IMR-90 (cell line): ENCODE results near the gene CLDN11. TPM values are rescaled to one million over a fixed set of nuclear protein-coding genes. Genes with fewer than 3 reads are reported as not detected.

Experiments
- ATAC-seq: fragments of 200-7000 bp; cut with Tn5 transposase; 2 replicates; pipeline ENCODE4 v1.9.1; 2020; ENCODE audit warnings: low read depth, mild to moderate bottlenecking, moderate library complexity
- BruUV-seq: library from RNA; stranded (reverse); fragments of 400-500 nt; replicated peaks from 2 replicates; lab custom pipeline; 2021; lab: Mats Ljungman, UMichigan
- CTCF ChIA-PET: fragments of 300-600 bp; formaldehyde crosslinking; extraction: SDS; loops from one replicate; lab custom pipeline; 2021; ENCODE audit warnings: antibody characterized with exemption; lab: Yijun Ruan, JAX
- POLR2A ChIA-PET: fragments of 300-600 bp; sonication (Branson Sonifier 250); formaldehyde crosslinking; loops from one replicate; lab custom pipeline; 2022; ENCODE audit warnings: antibody characterized with exemption; ENCODE audit not compliant: unreplicated experiment; lab: Charles Lee
- DNase-seq: peaks from one replicate; pipeline ENCODE4 v3.0.0; 2013
- H2AFZ ChIP-seq: replicated peaks from 2 replicates; pipeline ENCODE3; 2013; ENCODE audit warnings: low read length, mild to moderate bottlenecking; ENCODE audit not compliant: poor library complexity
- H2AK5ac ChIP-seq: 2 replicates; pipeline ENCODE4 v1.6.1; 2013; ENCODE audit warnings: low read depth, low read length, inconsistent platforms
- H2AK9ac ChIP-seq: replicated peaks from 2 replicates; pipeline ENCODE3; 2013; ENCODE audit warnings: mild to moderate bottlenecking, low read depth, low read length, moderate library complexity; ENCODE audit not compliant: poor library complexity
- H2BK120ac ChIP-seq: 2 replicates; pipeline ENCODE4 v1.6.1; 2013; ENCODE audit warnings: low read depth, low read length, inconsistent platforms
- H2BK15ac ChIP-seq: 3 replicates; pipeline ENCODE4 v1.6.1; 2013; ENCODE audit warnings: low read depth, low read length, inconsistent platforms
- H2BK20ac ChIP-seq: 2 replicates; pipeline ENCODE4 v1.6.1; 2013; ENCODE audit warnings: low read depth, mild to moderate bottlenecking, inconsistent platforms, low read length, moderate library complexity
- H2BK5ac ChIP-seq: 2 replicates; pipeline ENCODE4 v1.6.1; 2013; ENCODE audit warnings: mild to moderate bottlenecking, low read depth, low read length, inconsistent platforms; ENCODE audit not compliant: poor library complexity, severe bottlenecking
- H3K14ac ChIP-seq: replicated peaks from 2 replicates; pipeline ENCODE4 v1.6.1; 2013; ENCODE audit warnings: low read depth, low read length, inconsistent platforms
- H3K18ac ChIP-seq: 2 replicates; pipeline ENCODE4 v1.6.1; 2013; ENCODE audit warnings: low read depth, low read length, control low read depth
- H3K23ac ChIP-seq: 2 replicates; pipeline ENCODE4 v1.6.1; 2013; ENCODE audit warnings: low read depth, low read length, inconsistent platforms
- H3K27ac ChIP-seq: 2 replicates; pipeline ENCODE4 v1.5.1; 2013; ENCODE audit warnings: mild to moderate bottlenecking, control low read depth, low read length; ENCODE audit not compliant: insufficient read depth
- H3K27me3 ChIP-seq: 2 replicates; pipeline ENCODE4 v1.6.1; 2013; ENCODE audit warnings: low read length; ENCODE audit not compliant: control insufficient read depth, insufficient read depth
- H3K36me3 ChIP-seq: 2 replicates; pipeline ENCODE4 v1.6.1; 2013; ENCODE audit warnings: low read length, mixed read lengths; ENCODE audit not compliant: control insufficient read depth, insufficient read depth
- H3K4ac ChIP-seq: 2 replicates; pipeline ENCODE4 v1.6.1; 2013; ENCODE audit warnings: low read depth, low read length, inconsistent platforms
- H3K4me1 ChIP-seq: 2 replicates; pipeline ENCODE4 v1.6.1; 2013; ENCODE audit warnings: low read length, mixed read lengths; ENCODE audit not compliant: control insufficient read depth, insufficient read depth
- H3K4me2 ChIP-seq: 2 replicates; pipeline ENCODE4 v1.6.1; 2013; ENCODE audit warnings: low read depth, mild to moderate bottlenecking, control low read depth, low read length, moderate library complexity
- H3K4me3 ChIP-seq: 2 replicates; pipeline ENCODE4 v1.5.1; 2013; ENCODE audit warnings: low read depth, mild to moderate bottlenecking, control low read depth, low read length, moderate library complexity; ENCODE audit not compliant: insufficient read depth
- H3K56ac ChIP-seq: 2 replicates; pipeline ENCODE4 v1.6.1; 2013; ENCODE audit warnings: low read length, inconsistent platforms; ENCODE audit not compliant: insufficient read depth; ENCODE audit errors: extremely low read depth
- H3K79me1 ChIP-seq, 2 experiments: 2 replicates each; pipeline ENCODE4 v1.6.1; 2013; ENCODE audit warnings: low read length in 2 of 2, inconsistent platforms in 1 of 2, low read depth in 1 of 2
- H3K9ac ChIP-seq: 2 replicates; pipeline ENCODE4 v1.6.1; 2013; ENCODE audit warnings: low read depth, low read length, control low read depth
- H3K9me1 ChIP-seq: 2 replicates; pipeline ENCODE4 v1.6.1; 2013; ENCODE audit warnings: low read length, inconsistent platforms; ENCODE audit not compliant: insufficient read depth
- H3K9me3 ChIP-seq: 2 replicates; pipeline ENCODE4 v1.6.1; 2013; ENCODE audit warnings: low read length; ENCODE audit not compliant: control insufficient read depth, insufficient read depth
- H4K20me1 ChIP-seq: 2 replicates; pipeline ENCODE4 v1.6.1; 2013; ENCODE audit warnings: low read length, inconsistent platforms; ENCODE audit not compliant: insufficient read depth
- H4K5ac ChIP-seq: 2 replicates; pipeline ENCODE4 v1.6.1; 2013; ENCODE audit warnings: mild to moderate bottlenecking, low read depth, low read length, control low read depth
- H4K8ac ChIP-seq, 2 experiments: 2 replicates each; pipeline ENCODE4 v1.6.1; 2013; ENCODE audit warnings: low read depth in 2 of 2, low read length in 2 of 2, control low read depth in 1 of 2, inconsistent platforms in 1 of 2
- H4K91ac ChIP-seq: 2 replicates; pipeline ENCODE4 v1.6.1; 2013; ENCODE audit warnings: low read depth, low read length, inconsistent platforms; ENCODE audit not compliant: insufficient read depth
- CEBPB ChIP-seq: IDR thresholded peaks from 2 replicates; pipeline ENCODE4 v1.6.1; 2012; ENCODE audit warnings: low read depth, low read length, improper control_type of control experiment
- CHD1 ChIP-seq: IDR thresholded peaks from 2 replicates; pipeline ENCODE4 v1.6.1; 2012; ENCODE audit warnings: low read depth, low read length, improper control_type of control experiment
- FOS ChIP-seq: fragments of 150-350 bp; IDR thresholded peaks from 2 replicates; pipeline ENCODE4 v1.6.1; 2016; ENCODE audit warnings: low read depth, low read length
- MAZ ChIP-seq: IDR thresholded peaks from 2 replicates; pipeline ENCODE4 v1.6.1; 2012; ENCODE audit warnings: low read depth, mild to moderate bottlenecking, low read length, improper control_type of control experiment, moderate library complexity, borderline replicate concordance
- MXI1 ChIP-seq: IDR thresholded peaks from 2 replicates; pipeline ENCODE4 v1.6.1; 2012; ENCODE audit warnings: low read depth, mild to moderate bottlenecking, low read length, moderate library complexity, borderline replicate concordance
- NFE2L2 ChIP-seq: fragments of 150-350 bp; IDR thresholded peaks from 2 replicates; pipeline ENCODE4 v1.6.1; 2016; ENCODE audit warnings: low read depth, mild to moderate bottlenecking, low read length
- POLR2A ChIP-seq: IDR thresholded peaks from 2 replicates; pipeline ENCODE4 v1.6.1; 2012; ENCODE audit warnings: mild to moderate bottlenecking, low read depth, low read length
- RAD21 ChIP-seq: IDR thresholded peaks from 2 replicates; pipeline ENCODE4 v1.6.1; 2012; ENCODE audit warnings: low read length, improper control_type of control experiment
- SMC3 ChIP-seq: fragments of 150-350 bp; IDR thresholded peaks from 2 replicates; pipeline ENCODE4 v1.6.1; 2016; ENCODE audit warnings: low read depth, mild to moderate bottlenecking, antibody characterized with exemption, low read length, moderate library complexity
- WGBS, 2 experiments: methylation state at CpG; one replicate each; pipeline versions ENCODE4 v1.1.5 to v1.1.7; 2013; ENCODE audit warnings: missing lambda C conversion rate in 2 of 2; ENCODE audit not compliant: insufficient read length in 1 of 2; ENCODE audit errors: extremely low coverage in 2 of 2; 5-methylcytosine and 5-hydroxymethylcytosine counted together
- dilution Hi-C: fragments of 300-500 bp; cut with HindIII; formaldehyde crosslinking; loops from one replicate; pipeline ENCODE4 v1.14.3; 2018; ENCODE audit warnings: low sequenced_read_pairs; ENCODE audit not compliant: unreplicated experiment
- in situ Hi-C: fragments of 300-500 bp; cut with MboI; formaldehyde crosslinking; loops from 3 replicates; pipeline ENCODE4 v1.14.3; 2019; ENCODE audit warnings: low sequenced_read_pairs, inconsistent platforms, mixed read lengths
- intact Hi-C: fragments of 100-400 bp; cut with micrococcal nuclease; formaldehyde crosslinking; loops from 2 replicates; pipeline ENCODE4 v1.10.0; 2022
- polyA plus RNA-seq, 3 experiments: library from polyadenylated mRNA; depleted of rRNA; stranded (reverse); fragments of >200 nt; gene quantifications; 2 replicates each; pipeline ENCODE4 v1.2.3, GENCODE V29; 2012; ENCODE audit warnings: low replicate concordance in 1 of 3
- total RNA-seq: library from RNA; depleted of rRNA; stranded (reverse); fragments of >200 nt; gene quantifications from 2 replicates; pipeline ENCODE4 v1.2.3, GENCODE V29; 2012
- TF ChIP-seq, protein P1 (sequence below): fragments of 150-350 bp; IDR thresholded peaks from 2 replicates; pipeline ENCODE4 v1.6.1; 2017; ENCODE audit warnings: mild to moderate bottlenecking, antibody characterized with exemption, low read length, low read depth
- TF ChIP-seq, protein P2 (sequence below): fragments of 150-350 bp; IDR thresholded peaks from 2 replicates; pipeline ENCODE4 v1.6.1; 2016; ENCODE audit warnings: low read depth, mild to moderate bottlenecking, low read length, moderate library complexity, borderline replicate concordance

CLDN11 gene
- total and polyA plus RNA-seq, 2 of the 4 experiments (the other 2 are of a cell fraction) = 245 to 318 TPM

DNA sequence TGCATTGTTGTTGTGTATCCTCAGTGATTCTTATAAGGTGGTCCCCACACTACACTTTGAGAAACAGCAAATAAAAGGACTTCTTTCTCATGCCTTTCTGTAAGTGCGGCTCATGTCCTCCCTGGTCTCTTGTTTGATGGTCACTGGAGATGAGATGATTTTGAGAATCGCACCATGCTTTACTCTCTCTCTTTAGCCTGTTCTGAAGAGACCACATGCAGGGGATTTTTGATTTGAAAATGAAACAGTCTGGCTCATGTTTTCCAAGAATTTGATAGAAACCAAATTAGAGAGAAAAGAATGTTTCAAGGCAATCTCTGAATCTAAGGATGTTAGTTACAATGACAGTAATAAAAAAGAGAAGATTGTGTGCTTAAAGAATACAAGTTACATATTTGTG, 18.0 kb downstream of the CLDN11 start:
- no peak for TF ChIP-seq SMC3
- TF ChIP-seq FOS = no peak
- TF ChIP-seq RAD21 = no peak
- TF ChIP-seq MAZ = no peak
- no peak for TF ChIP-seq CEBPB
- TF ChIP-seq, protein P1, sequence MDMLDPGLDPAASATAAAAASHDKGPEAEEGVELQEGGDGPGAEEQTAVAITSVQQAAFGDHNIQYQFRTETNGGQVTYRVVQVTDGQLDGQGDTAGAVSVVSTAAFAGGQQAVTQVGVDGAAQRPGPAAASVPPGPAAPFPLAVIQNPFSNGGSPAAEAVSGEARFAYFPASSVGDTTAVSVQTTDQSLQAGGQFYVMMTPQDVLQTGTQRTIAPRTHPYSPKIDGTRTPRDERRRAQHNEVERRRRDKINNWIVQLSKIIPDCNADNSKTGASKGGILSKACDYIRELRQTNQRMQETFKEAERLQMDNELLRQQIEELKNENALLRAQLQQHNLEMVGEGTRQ = no peak
- no peak for TF ChIP-seq MXI1
- no peak for TF ChIP-seq CHD1
- no peak for TF ChIP-seq NFE2L2
- no peak; the same call in 1 of the 2 replicates for TF ChIP-seq POLR2A
- TF ChIP-seq, protein P2, sequence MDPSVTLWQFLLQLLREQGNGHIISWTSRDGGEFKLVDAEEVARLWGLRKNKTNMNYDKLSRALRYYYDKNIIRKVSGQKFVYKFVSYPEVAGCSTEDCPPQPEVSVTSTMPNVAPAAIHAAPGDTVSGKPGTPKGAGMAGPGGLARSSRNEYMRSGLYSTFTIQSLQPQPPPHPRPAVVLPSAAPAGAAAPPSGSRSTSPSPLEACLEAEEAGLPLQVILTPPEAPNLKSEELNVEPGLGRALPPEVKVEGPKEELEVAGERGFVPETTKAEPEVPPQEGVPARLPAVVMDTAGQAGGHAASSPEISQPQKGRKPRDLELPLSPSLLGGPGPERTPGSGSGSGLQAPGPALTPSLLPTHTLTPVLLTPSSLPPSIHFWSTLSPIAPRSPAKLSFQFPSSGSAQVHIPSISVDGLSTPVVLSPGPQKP = no peak
- Histone ChIP-seq H2BK5ac (no peak overlapping the region), H3K9me1 (peaks cover 12% of the 10 kb centered on the region), H3K4me2 (no peak overlapping the region), H3K79me1 (peaks cover 0 to 18% of the 10 kb centered on the region in 2 experiments; a peak in 2 of 4 replicates), H3K27me3 (no peaks in the 10 kb centered on the region), H3K14ac (no peak overlapping the region), H2BK15ac (no peak overlapping the region), H4K20me1 (peaks cover 10% of the 10 kb centered on the region; the same call in 1 of the 2 replicates), H2AK5ac (no peak overlapping the region), H3K4ac (no peak overlapping the region), H4K8ac (no peak overlapping the region), H2AFZ (no peak overlapping the region), H3K18ac (no peak overlapping the region), H4K5ac (no peak overlapping the region), H3K4me3 (no peak overlapping the region), H2BK120ac (no peak overlapping the region), H3K27ac (no peak overlapping the region), H3K56ac (no peak overlapping the region), H3K9me3 (no peaks in the 10 kb centered on the region), H2AK9ac (no peak overlapping the region), H2BK20ac (no peak overlapping the region), H3K9ac (no peak overlapping the region), H3K4me1 (peaks cover 3% of the 10 kb centered on the region; the same call in 1 of the 2 replicates), H3K36me3 (peaks cover 43% of the 10 kb centered on the region), H3K23ac (no peak overlapping the region), H4K91ac (no peak overlapping the region)
- ChIA-PET CTCF (interaction anchor here (1.0 kb wide), 1 partner anchor 23 kb away, joined by 5 read pairs; no protein-coding TSS in a partner anchor), POLR2A (no interaction called here)
- no peak for DNase-seq
- dilution Hi-C loops = no loop called here
- WGBS, 2 experiments = no CpG with 5 or more reads among the region's 2 CpGs
- BruUV-seq = no TSS peak
- in situ Hi-C loops = no loop called here
- intact Hi-C loops = no loop called here
- ATAC-seq = no peak
